Epithelial cell of prostate (primary cell): ENCODE results near the gene COL23A1.

Experiments
- DNase-seq: peaks from one replicate; pipeline ENCODE4 v3.0.0-alpha.2; 2011; ENCODE audit warnings: low read depth, low spot score
- H3K27ac ChIP-seq: fragments of 450-650 bp; 2 replicates; pipeline ENCODE4 v1.5.1; 2017; ENCODE audit warnings: mild to moderate bottlenecking

COL23A1 gene

DNA sequence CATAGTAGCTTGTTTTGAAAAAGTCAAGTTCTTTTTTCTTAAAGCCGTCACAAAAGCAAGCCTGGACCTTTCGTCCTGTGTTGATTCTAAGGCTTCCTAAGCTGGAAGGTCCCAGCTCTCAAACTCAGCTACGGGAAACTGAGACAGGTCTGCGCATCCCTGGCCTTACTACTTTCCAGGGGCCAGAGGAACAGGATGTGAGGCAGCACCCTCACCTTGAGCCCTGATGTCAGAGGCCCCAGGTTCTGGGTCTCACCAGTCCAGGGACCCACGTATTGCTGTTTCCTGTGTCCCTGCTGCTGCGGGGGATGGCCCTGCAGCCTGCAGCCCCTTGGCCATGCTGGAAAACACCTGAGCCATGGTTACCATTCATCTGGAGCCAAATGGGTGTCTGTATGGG, 123.9 kb downstream of the COL23A1 start:
- H3K27ac ChIP-seq = no peak overlapping the region
- no peak for DNase-seq

DNA sequence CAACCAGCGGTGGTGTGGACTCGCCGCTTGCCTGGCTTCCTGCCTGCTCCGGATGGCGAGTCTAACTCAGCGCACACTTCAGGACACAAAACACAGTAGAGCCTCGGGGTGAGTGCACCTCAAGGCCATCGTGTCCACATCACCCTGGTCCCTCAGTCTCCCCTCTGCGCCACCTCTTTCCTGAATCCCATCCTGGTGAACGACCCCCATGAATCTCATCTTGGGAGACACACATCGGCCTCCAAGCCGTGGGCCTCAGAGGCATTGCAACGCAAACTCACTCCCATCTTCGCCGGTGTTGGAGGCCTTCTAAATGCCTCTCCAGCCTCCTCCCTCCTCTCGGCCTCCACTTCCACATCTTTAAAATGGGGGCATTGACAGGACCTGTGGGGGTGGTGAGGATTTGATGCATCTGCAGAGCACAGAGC, 124.3 kb downstream of the COL23A1 start:
- DNase-seq = no peak
- H3K27ac ChIP-seq = no peak overlapping the region

DNA sequence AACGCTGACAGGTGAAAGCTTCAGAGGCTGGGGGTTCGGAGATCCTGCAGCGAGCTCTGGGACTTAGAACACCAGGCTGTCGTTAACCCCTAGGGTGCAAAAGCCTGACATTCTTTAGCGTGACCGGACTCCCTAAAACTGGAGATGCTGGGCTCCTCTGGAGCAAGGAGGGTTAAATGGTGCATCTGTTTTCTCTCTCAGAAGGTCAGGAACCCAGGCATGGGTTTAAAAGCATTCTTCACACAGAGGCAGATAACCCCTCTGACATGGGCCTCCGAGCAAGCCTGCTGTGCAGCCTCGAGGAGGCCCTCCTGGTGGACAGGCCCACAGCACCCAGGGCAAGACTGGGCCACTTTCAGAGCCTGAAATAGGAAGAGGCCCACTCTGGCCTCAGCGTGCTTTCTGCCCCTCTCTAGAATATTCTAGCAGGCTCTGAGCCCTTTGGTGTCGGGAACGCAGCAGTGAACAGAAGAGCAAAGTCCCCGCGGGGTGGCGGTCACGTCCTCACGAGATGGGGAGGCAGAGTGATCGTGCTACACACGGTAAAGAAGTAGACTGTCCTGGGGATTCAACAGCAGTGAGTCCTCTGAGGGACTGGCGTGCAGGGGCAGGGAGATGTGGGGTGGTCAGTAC, 124.8 kb downstream of the COL23A1 start:
- H3K27ac ChIP-seq = no peak overlapping the region
- no peak for DNase-seq

DNA sequence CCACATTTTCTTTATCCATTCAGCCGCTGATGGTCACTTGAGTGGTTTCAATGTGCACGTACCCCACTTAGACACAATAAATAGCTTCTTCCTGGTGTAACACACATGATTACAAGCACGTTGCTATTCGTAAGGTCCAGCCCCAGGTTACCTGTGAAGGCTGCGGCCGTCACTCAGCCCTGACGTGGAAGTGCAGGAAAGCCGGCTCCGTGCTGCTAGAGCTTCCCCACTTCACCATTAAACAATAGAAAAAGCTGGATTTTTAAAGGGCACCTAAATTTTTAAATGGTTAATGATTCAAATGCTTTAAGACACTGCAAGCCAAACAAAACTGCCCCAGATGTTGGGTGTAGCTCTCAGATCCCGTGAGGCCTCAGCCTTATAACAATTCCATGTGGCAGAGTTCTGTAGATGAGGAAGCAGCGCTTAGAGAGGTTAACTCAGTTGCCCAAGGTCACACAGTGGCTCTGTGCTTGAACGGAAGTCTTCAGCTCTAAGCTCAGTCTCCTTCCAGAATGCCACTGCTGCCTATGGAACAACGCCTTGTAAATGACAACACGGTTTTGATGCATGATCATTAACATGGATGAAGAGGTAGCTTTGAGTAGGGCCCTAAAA, 125.7 kb downstream of the COL23A1 start:
- no peak overlapping the region for H3K27ac ChIP-seq
- no peak for DNase-seq

DNA sequence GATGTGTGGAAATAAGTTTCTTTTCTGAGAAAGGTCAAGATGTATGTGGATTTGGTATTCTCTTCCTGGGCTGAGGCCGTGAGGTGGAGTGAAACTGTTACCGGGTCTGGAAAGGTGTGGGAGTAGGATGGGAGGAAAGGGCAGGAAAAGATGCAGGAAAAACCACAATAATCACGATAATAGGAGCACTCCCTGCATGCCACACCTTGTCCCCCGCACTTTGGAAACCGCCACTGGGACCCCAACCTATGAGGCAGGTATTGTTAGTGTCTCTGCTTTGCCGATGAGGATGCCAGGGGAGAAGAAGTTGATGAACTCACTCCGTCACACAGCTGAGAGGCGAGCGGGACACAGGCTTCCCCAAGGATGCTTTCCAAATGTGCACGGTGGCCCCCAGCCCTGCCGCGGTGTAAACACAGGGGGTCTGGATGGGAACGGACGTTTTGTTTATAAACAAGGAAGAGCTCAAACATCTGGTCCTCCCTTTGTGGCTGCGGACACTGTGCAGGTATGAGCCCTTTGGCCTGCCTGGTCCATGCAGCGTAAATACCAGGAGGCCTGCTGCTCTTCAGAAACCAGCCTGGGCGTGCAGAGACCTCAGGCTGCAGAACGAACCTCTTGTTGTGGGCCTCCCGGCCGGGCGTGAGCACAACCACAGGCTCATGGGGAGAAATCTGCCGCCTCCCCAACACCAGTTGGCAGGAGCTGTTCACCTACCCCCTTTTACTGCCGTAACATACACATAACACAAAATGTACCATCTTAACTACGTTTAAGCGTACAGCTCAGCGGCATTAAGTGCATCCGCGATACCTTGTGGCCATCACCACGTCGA, 126.7 kb downstream of the COL23A1 start:
- H3K27ac ChIP-seq = no peak overlapping the region
- DNase-seq = no peak

DNA sequence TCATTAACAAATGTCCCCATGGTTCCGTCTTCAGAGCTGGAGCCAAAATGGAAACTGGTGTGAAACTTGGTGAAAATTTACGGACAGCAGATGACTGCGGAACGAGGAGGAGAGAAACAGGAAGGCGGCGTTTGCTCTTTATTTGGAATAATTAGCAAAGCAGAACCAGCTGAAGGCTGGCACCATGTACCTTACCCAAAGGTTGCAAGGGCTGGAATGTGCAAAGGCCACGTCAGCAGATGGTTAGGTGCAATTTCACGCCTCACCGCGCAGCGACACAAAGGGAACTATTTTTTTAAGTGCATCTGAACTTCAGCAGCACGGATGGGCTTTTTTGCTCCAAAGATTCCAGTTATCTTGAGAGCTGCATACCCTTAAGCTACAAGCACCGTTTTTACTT, 127.4 kb downstream of the COL23A1 start:
- H3K27ac ChIP-seq = no peak overlapping the region
- no peak for DNase-seq

DNA sequence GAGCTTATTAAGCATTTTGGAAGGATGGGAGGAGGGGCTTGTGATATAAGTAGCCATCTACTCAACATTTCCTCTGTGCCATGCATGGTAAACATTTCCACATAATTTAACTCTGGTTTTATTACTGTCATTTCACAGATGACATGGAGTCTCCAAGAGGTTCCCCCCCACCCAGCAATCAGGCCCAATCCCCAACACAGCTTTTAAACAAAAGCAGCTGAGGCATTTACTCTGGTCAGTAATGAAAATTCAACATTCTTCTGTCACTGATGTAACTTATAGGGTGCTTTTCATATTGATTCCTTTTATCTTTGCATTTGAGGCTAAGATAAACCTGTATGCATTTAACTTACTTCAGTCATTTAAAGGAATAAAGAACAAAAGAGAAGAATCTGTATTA, 128.1 kb downstream of the COL23A1 start:
- no peak for DNase-seq
- H3K27ac ChIP-seq = no peak overlapping the region

DNA sequence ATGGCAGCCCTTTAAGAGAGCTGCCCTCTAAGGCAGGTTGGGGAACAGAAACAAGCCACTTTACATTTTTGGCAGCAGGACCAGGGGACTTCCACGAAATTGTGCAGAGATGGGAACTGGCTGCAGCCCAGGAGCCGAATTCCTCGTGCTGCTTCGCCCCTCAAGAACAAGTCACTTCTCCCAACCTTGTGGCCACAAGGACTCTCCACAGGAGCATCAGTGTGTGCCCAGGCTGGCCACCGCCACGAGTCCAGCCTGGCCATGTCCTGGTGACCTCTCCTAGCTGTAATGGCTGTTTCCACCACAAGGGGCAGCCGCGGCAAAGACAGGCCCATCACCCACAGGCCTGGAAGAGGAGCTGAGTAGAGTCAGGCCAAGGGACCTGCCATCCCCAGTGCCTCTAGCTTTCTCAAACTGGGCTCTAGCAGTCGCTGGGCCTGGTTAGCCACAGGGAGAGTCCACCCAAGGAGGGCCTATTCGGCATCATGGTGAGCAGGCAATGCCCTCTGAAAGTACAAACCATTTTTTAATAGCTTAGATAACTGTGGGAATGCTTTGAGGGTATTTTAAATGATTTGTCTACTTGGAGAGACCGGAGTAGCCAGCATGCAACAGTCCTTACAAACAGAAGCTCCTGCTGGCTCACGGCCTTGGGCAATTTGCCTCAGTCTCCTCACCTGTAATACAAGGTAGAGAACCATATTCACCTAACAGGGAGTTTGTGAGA, 129.0 kb downstream of the COL23A1 start:
- H3K27ac ChIP-seq = no peak overlapping the region
- no peak for DNase-seq

DNA sequence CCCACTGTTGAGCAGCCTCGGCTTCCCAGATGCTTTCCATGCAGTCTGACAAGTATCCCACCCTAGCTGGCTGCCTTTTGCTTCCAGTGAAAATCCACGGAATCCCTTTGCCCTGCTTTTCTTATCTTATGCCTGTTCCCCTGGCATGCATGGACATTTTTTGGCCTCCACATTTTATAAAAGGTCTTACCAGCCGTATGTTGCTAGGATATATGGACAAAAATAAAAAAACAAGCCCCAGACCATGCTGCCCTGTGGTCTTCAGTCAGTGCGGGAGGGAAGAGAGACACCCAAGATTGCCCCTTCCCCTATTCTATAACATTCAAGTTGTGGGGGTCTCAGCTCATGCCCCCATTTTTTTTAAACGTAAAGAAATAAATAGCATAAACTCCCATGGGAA, 129.6 kb downstream of the COL23A1 start:
- no peak overlapping the region for H3K27ac ChIP-seq
- DNase-seq = no peak

DNA sequence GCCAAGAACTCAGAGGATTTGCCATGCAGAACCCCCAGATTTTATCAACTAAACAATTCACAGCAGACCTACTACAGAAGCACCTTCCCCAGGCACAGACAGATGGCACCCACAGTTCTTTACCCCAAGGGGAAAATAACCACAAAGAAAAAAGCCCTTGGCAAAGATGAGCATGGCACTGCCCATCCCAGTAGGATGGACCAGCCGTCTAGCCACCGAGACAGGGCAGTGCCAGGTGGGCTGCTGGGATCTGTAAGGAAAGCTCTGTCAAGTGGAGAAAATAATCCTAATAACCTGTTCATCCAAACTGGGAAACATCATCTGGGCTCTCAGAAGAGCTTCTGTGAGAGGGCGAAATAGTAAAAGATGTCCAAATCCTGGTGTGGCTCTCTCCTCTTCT, 130.0 kb downstream of the COL23A1 start:
- DNase-seq = no peak
- H3K27ac ChIP-seq = no peak overlapping the region

DNA sequence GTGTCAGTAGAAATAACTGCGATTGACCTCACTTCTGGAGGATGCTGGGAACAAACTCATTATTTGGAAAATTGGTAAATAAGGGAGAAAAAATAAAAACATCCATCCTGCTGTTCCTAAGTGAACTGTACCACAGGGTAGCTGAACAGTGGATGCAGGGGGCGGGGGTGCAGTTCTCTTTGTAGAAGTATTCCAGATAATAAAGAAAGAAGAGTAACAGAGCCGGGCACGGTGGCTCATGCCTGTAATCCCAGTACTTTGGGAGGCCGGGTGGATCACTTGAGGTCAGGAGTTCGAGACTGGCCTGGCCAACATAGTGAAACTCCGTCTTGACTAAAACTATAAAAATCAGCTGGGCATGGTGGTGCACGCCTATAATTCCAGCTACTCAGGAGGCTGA, 132.1 kb downstream of the COL23A1 start:
- no peak for DNase-seq
- H3K27ac ChIP-seq = no peak overlapping the region

DNA sequence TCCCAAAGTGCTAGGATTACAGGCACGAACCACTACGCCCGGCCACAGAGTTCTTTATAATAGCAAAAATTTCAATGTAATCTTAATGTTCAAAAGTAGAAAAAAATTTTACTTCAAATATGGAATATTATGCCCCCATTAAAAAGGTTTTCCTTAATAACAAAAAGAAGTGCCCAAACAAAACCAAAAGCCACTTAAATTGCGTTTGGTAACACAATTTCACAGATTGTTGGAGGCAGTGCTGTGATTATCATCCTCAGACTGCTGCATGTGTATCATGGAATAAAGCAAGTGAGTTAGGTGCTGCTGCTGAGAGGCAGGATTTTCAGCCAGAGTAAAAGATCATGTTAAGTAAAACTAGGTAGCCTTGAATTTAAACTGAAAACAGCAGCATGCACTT, 132.7 kb downstream of the COL23A1 start:
- DNase-seq = no peak
- H3K27ac ChIP-seq = no peak overlapping the region

DNA sequence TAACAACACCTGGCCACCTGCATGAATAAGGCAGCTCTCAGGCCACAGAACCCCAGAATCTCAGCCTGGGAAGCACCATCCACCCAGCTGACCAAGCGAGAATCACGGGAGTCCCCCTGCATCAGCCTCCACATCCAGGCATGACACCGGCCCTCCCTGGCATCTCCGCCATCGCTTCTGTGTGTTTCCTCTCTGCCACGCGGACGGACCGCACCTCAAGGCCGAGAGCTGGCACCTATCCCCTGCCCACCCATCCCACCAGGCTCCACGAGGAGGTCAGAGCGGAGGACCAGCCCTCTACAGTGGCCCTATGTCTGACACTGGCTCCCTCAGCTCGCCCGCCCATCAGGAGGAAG, 134.7 kb downstream of the COL23A1 start:
- no peak for DNase-seq
- H3K27ac ChIP-seq = no peak overlapping the region

DNA sequence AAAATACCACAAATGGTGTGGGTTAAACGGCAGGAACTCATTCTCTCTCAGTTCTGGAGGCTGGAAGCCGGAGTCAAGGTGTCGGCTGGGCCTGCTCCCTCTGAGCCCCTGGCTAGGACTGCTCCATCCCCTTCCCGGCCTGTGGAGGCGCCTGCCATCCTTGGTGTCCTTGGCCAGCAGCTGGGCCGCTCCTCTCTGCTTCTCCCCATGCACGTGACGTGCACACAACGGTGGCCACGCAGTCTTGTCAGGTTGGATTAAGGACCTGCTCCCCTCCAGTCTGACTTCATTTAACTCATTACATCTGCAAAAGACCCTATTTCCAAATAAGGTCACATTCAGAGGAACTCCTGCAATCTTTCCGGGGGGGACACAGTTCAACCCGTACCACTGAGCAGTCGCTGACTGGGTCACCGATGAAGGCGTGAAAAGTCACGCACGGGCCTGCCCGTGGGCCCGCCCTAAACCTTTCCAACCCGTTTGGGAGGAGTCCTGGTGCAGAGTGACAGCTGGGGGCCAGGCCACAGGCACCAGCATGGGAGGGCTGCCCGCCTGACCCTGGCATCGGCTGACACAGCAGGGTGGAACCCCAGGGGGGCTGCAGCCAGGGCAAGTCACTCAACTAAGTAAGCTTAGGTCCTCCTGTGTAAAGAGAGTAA, 135.2 kb downstream of the COL23A1 start:
- no peak overlapping the region for H3K27ac ChIP-seq
- no peak for DNase-seq

DNA sequence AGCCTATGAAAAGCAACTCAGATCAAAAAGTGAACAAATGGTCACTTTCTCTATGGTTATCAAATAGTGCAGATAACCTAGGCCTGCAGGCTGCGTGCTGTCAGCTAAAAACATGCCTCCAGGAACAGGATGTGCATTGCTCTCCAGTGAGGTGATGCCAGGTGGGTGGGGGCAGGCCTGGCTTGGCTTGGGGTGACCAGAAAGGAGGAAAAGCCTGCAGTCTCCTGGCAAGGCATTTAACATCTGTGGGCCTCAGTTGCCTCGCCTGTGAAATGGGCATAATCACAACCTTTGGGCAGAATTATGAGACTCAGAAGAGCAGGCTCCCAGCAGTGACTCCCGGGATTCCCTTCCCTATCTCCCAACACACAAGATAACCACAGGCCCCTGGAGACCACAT, 135.9 kb downstream of the COL23A1 start:
- no peak for DNase-seq
- H3K27ac ChIP-seq = no peak overlapping the region

DNA sequence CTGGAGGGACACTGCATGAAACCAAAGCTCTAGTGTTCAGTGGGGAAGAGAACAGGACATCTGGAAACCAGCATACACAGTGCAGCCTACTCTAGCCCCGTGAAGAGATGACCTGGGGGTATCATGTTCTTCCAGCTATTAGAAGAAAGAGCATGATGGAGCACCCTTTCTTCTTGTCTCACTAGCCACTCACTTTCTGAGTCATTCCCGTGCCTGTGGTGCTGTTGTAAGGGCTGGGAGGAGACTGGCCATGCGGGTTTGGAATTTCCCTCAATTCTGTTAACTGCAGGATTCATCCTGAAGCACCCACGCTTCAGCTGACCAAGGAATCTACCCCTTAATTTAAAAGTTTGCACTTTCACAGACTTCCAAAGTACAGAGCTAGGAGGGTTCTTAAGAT, 137.0 kb downstream of the COL23A1 start:
- DNase-seq = peak; percentile 26
- no peak overlapping the region for H3K27ac ChIP-seq

DNA sequence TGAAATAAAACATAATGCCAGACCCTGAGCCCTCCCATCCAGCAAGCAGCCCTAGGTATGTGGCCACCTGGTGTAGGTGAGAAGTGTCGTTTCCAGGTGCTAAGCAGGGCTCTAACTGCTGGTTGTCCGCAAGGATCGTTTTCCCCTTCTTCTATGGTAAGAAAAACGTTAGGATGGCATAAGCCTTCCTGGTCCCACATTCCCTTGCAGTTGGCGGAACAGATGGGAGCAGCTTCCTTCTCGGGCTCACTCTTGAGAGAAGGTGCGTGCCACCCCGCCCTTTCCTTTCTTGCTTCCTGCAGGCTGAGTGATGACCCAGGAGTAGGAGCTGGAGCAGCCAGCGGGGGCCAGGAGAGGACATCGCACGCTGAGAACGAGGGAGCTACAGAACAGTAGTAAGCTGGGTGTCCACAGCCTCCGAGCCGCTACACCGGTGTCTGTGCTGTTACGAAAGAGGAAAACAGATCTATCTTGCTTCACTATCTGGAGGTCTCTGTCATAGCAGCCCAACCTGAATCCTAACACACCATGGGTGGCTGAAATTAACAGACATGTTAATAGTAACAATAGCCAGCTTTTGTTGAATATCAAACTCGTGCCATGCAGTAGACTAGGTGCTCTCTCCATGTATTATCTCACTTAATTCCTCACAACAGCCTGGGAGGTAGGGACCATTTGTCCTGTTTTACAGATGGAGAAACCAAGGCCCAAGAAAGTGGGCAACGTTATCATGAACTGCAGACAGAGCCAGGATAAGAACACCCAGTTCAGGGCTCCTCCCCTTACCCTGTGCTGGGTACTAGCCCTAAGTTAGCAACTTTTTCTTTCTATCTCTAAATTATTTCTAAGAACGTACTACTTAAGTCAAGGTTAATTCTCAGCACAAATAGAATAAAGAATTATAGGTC, 139.8 kb downstream of the COL23A1 start:
- DNase-seq = no peak
- H3K27ac ChIP-seq = no peak overlapping the region

DNA sequence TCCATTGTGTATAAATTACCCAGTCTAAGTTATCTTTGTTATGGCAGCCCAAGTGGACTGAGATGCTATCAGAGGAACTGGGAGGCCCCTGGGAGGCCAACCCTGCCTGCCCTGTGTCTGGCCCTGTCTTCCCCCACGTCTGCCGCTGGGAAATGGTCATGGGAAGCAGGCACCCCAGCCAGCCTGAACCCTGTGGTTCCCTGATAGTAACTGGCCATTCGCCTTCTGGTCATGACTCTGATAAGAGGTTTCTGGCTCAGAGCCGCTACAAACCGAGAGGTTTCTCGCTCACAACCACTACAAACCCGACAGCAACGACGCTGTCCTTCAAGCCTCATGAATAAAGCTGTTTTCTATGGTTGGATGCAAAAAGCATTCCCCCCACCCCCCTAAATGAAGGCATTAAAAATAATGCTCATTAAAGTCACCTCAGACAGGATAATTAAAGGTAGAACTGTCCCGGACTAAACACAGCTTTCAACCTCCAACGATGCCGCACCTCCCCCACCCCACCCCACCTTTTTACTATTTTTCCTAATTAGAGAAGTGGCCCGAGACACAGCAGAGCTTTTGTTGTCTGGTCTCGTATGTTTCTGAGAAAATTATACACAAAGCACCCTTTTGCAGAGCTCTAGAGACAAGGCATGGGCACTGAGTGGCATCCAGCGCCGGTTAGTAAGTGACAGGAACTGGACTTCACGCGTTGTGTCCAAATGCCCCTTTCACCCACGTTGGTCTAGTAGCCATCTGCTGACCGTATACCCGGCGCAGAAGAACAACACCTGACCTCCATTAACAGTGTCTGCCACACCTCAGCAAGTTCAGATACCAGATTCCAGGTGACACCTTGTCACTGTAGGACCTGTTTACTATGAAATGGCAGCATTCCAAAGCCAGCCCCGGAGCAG, 140.8 kb downstream of the COL23A1 start:
- H3K27ac ChIP-seq = no peak overlapping the region
- DNase-seq = no peak
